GM19397 (cell line): ENCODE results near the gene PODN.

Experiments used
- ATAC-seq: cut with Tn5 transposase; IDR thresholded peaks from one replicate; pipeline ENCODE4 v1.9.1; 2021; ENCODE audit warnings: mild to moderate bottlenecking, moderate library complexity; ENCODE audit not compliant: unreplicated experiment

PODN gene

GRCh38 chr1:53112861-53113260, 50.8 kb downstream of the PODN start:
- ATAC-seq = no peak

GRCh38 chr1:53114090-53114489, 52.1 kb downstream of the PODN start:
- ATAC-seq = no peak

GRCh38 chr1:53114581-53115400, 52.8 kb downstream of the PODN start:
- no peak for ATAC-seq

GRCh38 chr1:53115403-53116306, 53.6 kb downstream of the PODN start:
- no peak for ATAC-seq

- no peak for ATAC-seq
Measured at GRCh38 chr1:53116307-53116810, 54.3 kb downstream of the PODN start.

- no peak for ATAC-seq
Measured at GRCh38 chr1:53116933-53117600, 55.1 kb downstream of the PODN start.

GRCh38 chr1:53117836-53118235, 55.8 kb downstream of the PODN start:
- no peak for ATAC-seq

GRCh38 chr1:53120659-53121058, 58.6 kb downstream of the PODN start:
- ATAC-seq = no peak

GRCh38 chr1:53121319-53122172, 59.5 kb downstream of the PODN start:
- ATAC-seq = no peak

GRCh38 chr1:53122201-53122885, 60.3 kb downstream of the PODN start:
- no peak for ATAC-seq

GRCh38 chr1:53122961-53123413, 61.0 kb downstream of the PODN start:
- ATAC-seq = no peak

- no peak for ATAC-seq
Measured at GRCh38 chr1:53123453-53124140, 61.6 kb downstream of the PODN start.

- ATAC-seq = no peak
Measured at GRCh38 chr1:53125122-53125521, 63.1 kb downstream of the PODN start.

GRCh38 chr1:53125623-53126360, 63.8 kb downstream of the PODN start:
- ATAC-seq = no peak

- no peak for ATAC-seq
Measured at GRCh38 chr1:53126495-53126894, 64.5 kb downstream of the PODN start.

- no peak for ATAC-seq
Measured at GRCh38 chr1:53127546-53127945, 65.5 kb downstream of the PODN start.

- ATAC-seq = no peak
Measured at GRCh38 chr1:53128401-53128800, 66.4 kb downstream of the PODN start.

- ATAC-seq = no peak
Measured at GRCh38 chr1:53129891-53130597, 68.0 kb downstream of the PODN start.
